HG03196 (cell line): Measurements from ENCODE around the gene IL6.
"Not testable (repeated sequence)": the region's sequence is repeated elsewhere in the genome, so short reads cannot be mapped to it uniquely, and the experiment has no call there.

Experiments used
- ATAC-seq: cut with Tn5 transposase; IDR thresholded peaks from one replicate; pipeline ENCODE4 v1.9.1; 2021; ENCODE audit not compliant: unreplicated experiment

Gene IL6

GRCh38 chr7:22703978-22704610 is 22.9 kb upstream of the IL6 start:
- not testable (repeated sequence) for ATAC-seq

GRCh38 chr7:22704722-22705121 is 22.3 kb upstream of the IL6 start:
- ATAC-seq: not testable (repeated sequence)

- ATAC-seq: not testable (repeated sequence)
Observed at GRCh38 chr7:22705874-22706273, 21.1 kb upstream of the IL6 start.

- ATAC-seq: not testable (repeated sequence)
Observed at GRCh38 chr7:22707026-22707691, 19.8 kb upstream of the IL6 start.

- ATAC-seq: not testable (repeated sequence)
Observed at GRCh38 chr7:22708214-22708613, 18.8 kb upstream of the IL6 start.

GRCh38 chr7:22708677-22709061 is 18.3 kb upstream of the IL6 start:
- ATAC-seq: not testable (repeated sequence)

GRCh38 chr7:22709062-22709829 is 17.8 kb upstream of the IL6 start:
- not testable (repeated sequence) for ATAC-seq

GRCh38 chr7:22709857-22710256 is 17.1 kb upstream of the IL6 start:
- ATAC-seq: no peak

GRCh38 chr7:22712999-22713398 is 14.0 kb upstream of the IL6 start:
- peak; percentile 58 for ATAC-seq

GRCh38 chr7:22713463-22713862 is 13.5 kb upstream of the IL6 start:
- no peak for ATAC-seq

- ATAC-seq: no peak
Observed at GRCh38 chr7:22715969-22716368, 11.0 kb upstream of the IL6 start.

- ATAC-seq: no peak
Observed at GRCh38 chr7:22717760-22718159, 9.2 kb upstream of the IL6 start.

- no peak for ATAC-seq
Observed at GRCh38 chr7:22718200-22718711, 8.7 kb upstream of the IL6 start.

GRCh38 chr7:22718911-22719420 is 8.0 kb upstream of the IL6 start:
- ATAC-seq: no peak

GRCh38 chr7:22720791-22721786 is 5.9 kb upstream of the IL6 start:
- no peak for ATAC-seq

- ATAC-seq: no peak
Observed at GRCh38 chr7:22722536-22723180, 4.3 kb upstream of the IL6 start.

- ATAC-seq: no peak
Observed at GRCh38 chr7:22723181-22723601, 3.8 kb upstream of the IL6 start.

- no peak for ATAC-seq
Observed at GRCh38 chr7:22723637-22724036, 3.4 kb upstream of the IL6 start.

GRCh38 chr7:22724861-22725260 is 2.1 kb upstream of the IL6 start:
- no peak for ATAC-seq

GRCh38 chr7:22725585-22725984 is 1.4 kb upstream of the IL6 start:
- ATAC-seq: no peak
